Stimulated activated naive B cell treated with anti-CD40 and anti-IgM and Interleukin-4, amounts not matched to agents 10 μg/mL and 1 μg/mL and 100 μg/mL, for 72 hours (primary cell): ENCODE measurements around the gene NSG1.
"Not testable (repeated sequence)": the region's sequence is repeated elsewhere in the genome, so short reads cannot be mapped to it uniquely, and the experiment has no call there.

Experiments
- ATAC-seq, 2 donors: fragments of 150-1000 bp; cut with Tn5 transposase; replicated peaks; 2 replicates each; pipeline ENCODE4 v1.10.0; 2021; ENCODE audit warnings: moderate library complexity in 1 of 2
- DNase-seq: peaks from one replicate; pipeline ENCODE4 v3.0.0; 2021
- H3K27ac Mint-ChIP-seq: one replicate; pipeline ENCODE4 v1.8.0; 2022; ENCODE audit warnings: mild to moderate bottlenecking, mixed read lengths
- H3K27me3 Mint-ChIP-seq, 2 donors: one replicate each; pipeline ENCODE4 v1.8.0; 2022; ENCODE audit warnings: mixed read lengths in 2 of 2
- H3K36me3 Mint-ChIP-seq, 2 donors: one replicate each; pipeline ENCODE4 v1.8.0; 2022; ENCODE audit warnings: mixed read lengths in 2 of 2, mild to moderate bottlenecking in 1 of 2
- H3K4me1 Mint-ChIP-seq, 2 donors: one replicate each; pipeline ENCODE4 v1.8.0; 2022; ENCODE audit warnings: mixed read lengths in 2 of 2, mild to moderate bottlenecking in 1 of 2
- H3K4me3 Mint-ChIP-seq, 2 donors: one replicate each; pipeline ENCODE4 v1.8.0; 2022; ENCODE audit warnings: mild to moderate bottlenecking in 2 of 2, mixed read lengths in 2 of 2, moderate library complexity in 1 of 2
- H3K9me3 Mint-ChIP-seq, 2 donors: one replicate each; pipeline ENCODE4 v1.8.0; 2022; ENCODE audit warnings: mixed read lengths in 2 of 2, mild to moderate bottlenecking in 1 of 2

NSG1 gene, protein sequence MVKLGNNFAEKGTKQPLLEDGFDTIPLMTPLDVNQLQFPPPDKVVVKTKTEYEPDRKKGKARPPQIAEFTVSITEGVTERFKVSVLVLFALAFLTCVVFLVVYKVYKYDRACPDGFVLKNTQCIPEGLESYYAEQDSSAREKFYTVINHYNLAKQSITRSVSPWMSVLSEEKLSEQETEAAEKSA

DNA sequence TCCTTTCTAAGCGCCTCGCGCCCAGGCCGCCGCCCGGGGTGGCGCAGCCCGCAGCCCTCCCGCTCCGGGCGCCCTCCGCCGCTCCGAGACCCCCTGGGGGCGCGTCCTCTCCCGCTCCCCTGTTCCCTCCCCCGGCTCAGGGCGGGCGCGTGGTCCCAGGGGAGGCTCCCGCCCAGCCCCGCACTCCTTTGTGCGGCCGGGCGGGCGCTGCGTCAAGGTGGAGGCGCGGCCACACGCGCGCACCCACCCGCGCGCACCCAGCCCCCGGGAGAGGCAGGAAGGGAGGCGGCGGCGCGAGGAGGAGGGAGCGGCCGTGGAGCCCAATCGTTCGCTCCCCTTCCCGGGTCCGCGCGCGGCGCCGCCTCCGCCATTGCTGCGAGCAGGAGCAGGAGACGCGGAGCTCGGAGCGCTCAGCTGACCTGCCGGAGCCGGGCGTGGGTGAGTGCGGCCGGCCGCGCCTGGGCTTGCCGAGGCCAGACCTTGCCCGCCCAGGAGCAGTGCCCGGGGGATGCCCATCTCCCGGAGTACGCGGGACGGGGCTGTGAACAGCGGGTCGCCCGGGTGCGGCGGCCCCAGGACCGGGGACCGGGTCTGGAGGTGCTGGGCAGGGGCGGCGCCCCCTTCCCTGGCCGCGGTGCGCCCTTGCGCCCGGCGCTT is at the start of gene NSG1:
TSS of gene NSG1 (plus strand) at position 367 of the 657 bp plus-strand sequence. CDS start 528 bp downstream, outside the sequence.
- no peaks in the 10 kb centered on the region for H3K9me3 Mint-ChIP-seq
- ATAC-seq, result peak in 1 of 2 donors; percentile 18
- no peaks in the 10 kb centered on the region for H3K36me3 Mint-ChIP-seq
- H3K27me3 Mint-ChIP-seq, result peaks cover 65 to 85% of the 10 kb centered on the region in 2 donors
- no peak for DNase-seq
- peak within 1 kb of the TSS; percentile 66 to 79 for H3K4me3 Mint-ChIP-seq
- no peak within 1 kb of the TSS for H3K27ac Mint-ChIP-seq
- H3K4me1 Mint-ChIP-seq, result peaks cover 7 to 21% of the 10 kb centered on the region in 2 donors

DNA sequence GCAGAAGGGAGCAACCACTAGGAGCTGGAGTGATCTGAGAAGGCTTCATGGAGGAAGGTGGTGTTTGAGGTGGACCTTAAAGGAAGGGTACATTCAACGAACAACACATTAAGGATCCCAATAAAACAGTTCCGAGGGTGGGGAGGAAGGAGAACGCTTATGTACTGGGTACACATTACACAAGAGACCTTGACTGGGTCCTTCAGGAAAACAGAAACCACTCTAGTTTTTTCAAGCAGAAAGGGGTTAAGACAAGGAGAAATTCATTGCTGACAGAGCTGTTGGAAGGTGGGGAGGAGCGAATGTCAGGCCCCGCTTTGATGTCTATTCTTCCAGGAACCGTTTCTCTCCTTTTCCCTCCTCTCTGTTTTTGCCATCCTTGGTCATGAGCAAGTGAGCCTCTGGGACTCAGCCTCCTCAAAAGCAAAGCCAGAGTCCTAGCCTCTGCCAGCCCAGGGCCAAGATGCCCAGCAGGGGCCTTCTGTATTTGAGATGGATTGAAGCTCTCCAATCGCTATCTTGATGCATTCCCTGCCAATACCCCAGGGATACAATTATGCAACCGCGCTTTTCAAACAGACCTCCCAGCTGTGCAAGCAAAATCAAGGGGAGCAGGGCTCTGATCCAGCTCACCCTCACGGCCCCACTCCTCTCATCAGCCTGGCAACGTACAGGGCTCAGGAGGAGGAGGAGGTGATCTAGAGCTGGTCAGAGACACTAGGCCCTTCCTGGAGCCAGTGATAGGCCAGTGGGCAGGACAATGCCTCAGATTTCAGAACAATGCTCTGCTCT is 48.5 kb upstream of the NSG1 start:
- DNase-seq, result no peak
- no peak overlapping the region for H3K27ac Mint-ChIP-seq
- no peak overlapping the region for H3K4me3 Mint-ChIP-seq

DNA sequence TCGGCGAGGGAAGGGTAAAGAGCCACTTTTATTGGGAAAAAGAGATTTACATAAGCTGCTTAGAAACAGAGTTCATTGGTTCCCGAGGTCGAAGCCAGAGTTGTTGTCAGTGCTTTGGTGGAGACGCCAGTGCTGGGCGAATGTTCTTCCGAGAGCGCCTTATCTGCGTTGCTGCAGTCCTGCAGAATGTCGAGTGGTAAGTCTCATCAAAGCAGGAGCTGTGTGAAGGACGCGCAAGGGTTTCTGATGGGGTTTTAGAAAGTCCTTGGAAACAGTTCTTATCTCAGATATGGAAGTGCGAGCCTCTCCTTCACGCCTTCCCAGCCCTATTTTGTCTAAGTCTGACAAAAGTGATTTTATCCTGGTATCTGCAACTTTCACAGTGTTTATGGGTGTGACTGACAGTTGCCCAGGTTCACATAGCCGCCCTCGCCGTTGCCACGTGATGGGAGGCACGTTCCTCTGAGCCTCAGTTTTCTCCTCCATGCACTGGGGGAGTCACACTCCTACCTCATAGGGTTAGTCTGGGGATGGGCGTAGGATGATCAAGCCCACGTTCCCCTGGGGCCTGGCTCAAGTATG is 47.3 kb upstream of the NSG1 start:
- H3K9me3 Mint-ChIP-seq, result no peaks in the 10 kb centered on the region
- no peaks in the 10 kb centered on the region for H3K36me3 Mint-ChIP-seq
- peaks cover 11 to 17% of the 10 kb centered on the region in 2 donors for H3K27me3 Mint-ChIP-seq
- H3K4me1 Mint-ChIP-seq, result peaks cover 9% of the 10 kb centered on the region in 2 donors
- ATAC-seq (no peak), DNase-seq (no peak)
- H3K27ac Mint-ChIP-seq, result no peak overlapping the region
- H3K4me3 Mint-ChIP-seq, result no peak overlapping the region

More for the DNA sequence above, 48.5 kb upstream of the NSG1 start:
- no peaks in the 10 kb centered on the region for H3K36me3 Mint-ChIP-seq
- peaks cover 13 to 17% of the 10 kb centered on the region in 2 donors for H3K27me3 Mint-ChIP-seq
- no peak for ATAC-seq
- no peaks in the 10 kb centered on the region for H3K9me3 Mint-ChIP-seq
- peaks cover 4 to 7% of the 10 kb centered on the region in 2 donors for H3K4me1 Mint-ChIP-seq

DNA sequence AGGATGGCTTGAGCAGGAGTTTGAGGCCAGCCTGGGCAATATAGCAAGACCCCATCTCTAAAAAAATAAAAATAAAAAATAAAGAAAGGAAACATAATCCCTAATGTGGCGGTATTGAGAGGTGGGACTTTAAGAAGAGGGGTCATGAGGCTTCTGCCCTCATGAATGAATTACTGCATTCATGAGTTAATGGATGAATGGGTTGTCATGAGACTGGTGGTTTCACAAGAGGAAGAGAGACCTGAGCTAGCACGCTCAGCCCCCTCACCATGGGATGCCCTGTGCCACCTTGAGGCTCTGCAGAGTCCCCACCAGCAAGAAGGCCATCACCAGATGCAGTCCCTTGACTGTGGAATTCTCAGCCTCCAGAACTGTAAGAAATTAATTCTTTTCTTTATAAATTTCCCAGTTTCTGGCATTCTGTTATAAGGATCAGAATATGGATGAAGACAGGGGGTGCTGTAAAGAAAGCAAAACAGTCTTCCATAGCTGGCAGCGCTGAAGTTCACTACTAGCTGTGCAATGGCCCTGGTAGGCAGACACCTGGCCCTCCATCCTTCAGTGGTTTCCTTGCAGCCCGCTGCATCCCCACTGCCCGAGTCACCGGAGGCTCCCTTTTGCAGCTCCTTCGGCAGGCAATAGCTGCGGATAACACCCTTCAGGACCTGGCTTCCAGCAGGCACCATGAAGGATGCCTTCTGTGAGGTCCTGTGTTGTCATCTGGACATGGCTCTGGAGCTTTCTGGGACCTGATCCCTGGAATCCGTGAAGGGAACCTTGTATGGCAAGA is 44.8 kb upstream of the NSG1 start:
- peaks cover 12 to 14% of the 10 kb centered on the region in 2 donors for H3K27me3 Mint-ChIP-seq
- peaks cover 15 to 16% of the 10 kb centered on the region in 2 donors for H3K4me1 Mint-ChIP-seq
- ATAC-seq, result no peak
- no peaks in the 10 kb centered on the region for H3K36me3 Mint-ChIP-seq
- no peak for DNase-seq
- H3K27ac Mint-ChIP-seq, result no peak overlapping the region
- no peaks in the 10 kb centered on the region for H3K9me3 Mint-ChIP-seq
- no peak overlapping the region for H3K4me3 Mint-ChIP-seq

DNA sequence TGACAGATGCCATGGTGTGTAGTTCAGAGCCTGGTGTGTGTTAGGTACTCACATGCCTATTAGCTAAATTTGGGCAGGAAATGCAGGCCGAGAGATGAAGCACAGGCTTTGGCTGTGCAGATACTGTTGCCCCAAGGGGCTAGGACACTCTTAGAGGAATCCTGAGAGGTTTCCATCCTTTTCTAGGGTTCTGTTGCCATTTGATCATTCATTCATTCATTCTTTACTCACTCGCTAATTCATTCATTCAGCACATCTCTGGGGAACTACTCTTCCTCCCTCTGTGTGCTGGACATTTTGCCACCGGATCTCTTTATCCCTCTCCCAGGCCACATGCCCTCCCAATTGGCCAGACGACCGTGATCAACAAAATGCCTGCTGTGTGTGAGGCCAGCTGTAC is 43.9 kb upstream of the NSG1 start:
- no peak overlapping the region for H3K4me3 Mint-ChIP-seq
- ATAC-seq (no peak), DNase-seq (no peak)
- no peaks in the 10 kb centered on the region for H3K36me3 Mint-ChIP-seq
- peaks cover 15 to 16% of the 10 kb centered on the region in 2 donors for H3K4me1 Mint-ChIP-seq
- H3K9me3 Mint-ChIP-seq, result no peaks in the 10 kb centered on the region
- no peak overlapping the region for H3K27ac Mint-ChIP-seq
- H3K27me3 Mint-ChIP-seq, result peaks cover 9 to 15% of the 10 kb centered on the region in 2 donors

DNA sequence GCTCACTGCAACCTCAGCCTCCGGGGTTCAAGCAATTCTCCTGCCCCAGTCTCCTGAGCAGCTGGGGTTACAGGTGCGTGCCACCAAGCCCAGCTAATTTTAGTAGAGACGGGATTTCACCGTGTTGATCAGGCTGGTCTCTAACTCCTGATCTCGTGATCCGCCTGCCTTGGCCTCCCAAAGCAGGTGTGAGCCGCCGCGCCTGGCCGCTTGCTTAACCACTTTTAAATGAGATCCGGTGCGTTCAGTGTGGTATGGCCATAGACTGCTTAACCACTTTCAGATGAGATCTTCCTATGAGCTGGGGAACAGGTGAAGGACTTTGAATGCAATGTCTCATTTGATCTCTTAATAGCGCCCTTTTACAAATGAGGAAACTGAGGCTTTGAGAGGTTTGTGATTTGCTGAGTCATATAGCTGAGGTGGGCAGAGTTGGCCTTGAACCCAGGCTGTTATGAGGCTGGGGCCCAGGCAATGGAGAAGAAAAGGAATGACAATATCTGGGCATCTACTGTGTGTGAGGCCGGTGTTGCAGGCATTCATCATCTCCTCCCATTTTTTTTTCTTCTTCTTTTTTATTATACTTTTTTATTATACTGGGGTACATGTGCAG is 41.9 kb upstream of the NSG1 start:
- ATAC-seq (peak; percentile 91), DNase-seq (peak; percentile 54)
- H3K9me3 Mint-ChIP-seq, result peaks cover 0 to 1% of the 10 kb centered on the region in 2 donors
- peak overlapping the region; percentile 57 for H3K27ac Mint-ChIP-seq
- no peaks in the 10 kb centered on the region for H3K36me3 Mint-ChIP-seq
- H3K4me1 Mint-ChIP-seq, result peaks cover 20 to 21% of the 10 kb centered on the region in 2 donors
- H3K4me3 Mint-ChIP-seq, result peak overlapping the region; percentile 12 to 31
- H3K27me3 Mint-ChIP-seq, result peaks cover 15 to 26% of the 10 kb centered on the region in 2 donors

DNA sequence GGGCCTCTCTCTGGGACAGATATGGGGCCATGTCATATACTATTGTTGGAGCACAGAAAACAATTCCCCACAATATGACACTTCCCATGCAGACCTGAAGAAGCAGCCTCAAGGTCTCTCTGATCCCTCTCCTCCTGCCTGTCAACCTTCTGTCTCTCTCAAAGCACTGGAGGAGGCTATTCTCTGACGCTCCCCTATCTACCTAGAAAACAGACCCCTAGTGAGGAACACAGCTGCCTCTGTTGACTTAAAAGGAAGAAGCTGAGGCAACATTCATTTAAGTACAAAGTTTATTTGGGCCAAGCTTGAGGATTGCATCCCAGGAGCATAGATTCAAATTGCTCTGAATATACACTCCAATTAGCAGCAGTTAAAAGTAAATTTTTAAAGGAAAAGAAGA is 39.3 kb upstream of the NSG1 start:
- no peak for ATAC-seq
- Mint-ChIP-seq H3K4me3 (no peak overlapping the region), H3K27me3 (peaks cover 15 to 26% of the 10 kb centered on the region in 2 donors), H3K4me1 (peaks cover 17 to 20% of the 10 kb centered on the region in 2 donors), H3K36me3 (no peaks in the 10 kb centered on the region), H3K27ac (no peak overlapping the region), H3K9me3 (peaks cover 0 to 1% of the 10 kb centered on the region in 2 donors)
- no peak for DNase-seq

DNA sequence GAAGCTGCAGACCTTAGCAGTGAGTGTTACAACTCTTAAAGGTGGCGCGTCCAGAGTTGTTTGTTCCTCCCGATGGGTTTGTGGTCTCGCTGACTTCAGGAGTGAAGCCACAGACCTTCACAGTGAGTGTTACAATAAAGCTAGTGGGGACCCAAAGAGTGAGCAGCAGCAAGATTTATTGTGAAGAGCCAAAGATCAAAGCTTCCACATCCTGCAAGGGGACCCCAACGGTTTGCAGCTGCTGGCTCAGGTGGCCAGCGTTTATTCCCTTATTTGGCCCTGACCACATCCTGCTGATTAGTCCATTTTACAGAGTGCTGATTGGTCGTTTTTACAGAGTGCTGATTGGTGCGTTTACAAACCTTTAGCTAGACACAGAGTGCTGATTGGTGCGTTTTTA is 38.3 kb upstream of the NSG1 start:
- not testable (repeated sequence) for ATAC-seq, H3K27ac Mint-ChIP-seq, DNase-seq, H3K36me3 Mint-ChIP-seq, H3K4me3 Mint-ChIP-seq, H3K9me3 Mint-ChIP-seq
- peaks cover 17 to 20% of the 10 kb centered on the region in 2 donors for H3K4me1 Mint-ChIP-seq
- peaks cover 18 to 26% of the 10 kb centered on the region in 2 donors for H3K27me3 Mint-ChIP-seq

DNA sequence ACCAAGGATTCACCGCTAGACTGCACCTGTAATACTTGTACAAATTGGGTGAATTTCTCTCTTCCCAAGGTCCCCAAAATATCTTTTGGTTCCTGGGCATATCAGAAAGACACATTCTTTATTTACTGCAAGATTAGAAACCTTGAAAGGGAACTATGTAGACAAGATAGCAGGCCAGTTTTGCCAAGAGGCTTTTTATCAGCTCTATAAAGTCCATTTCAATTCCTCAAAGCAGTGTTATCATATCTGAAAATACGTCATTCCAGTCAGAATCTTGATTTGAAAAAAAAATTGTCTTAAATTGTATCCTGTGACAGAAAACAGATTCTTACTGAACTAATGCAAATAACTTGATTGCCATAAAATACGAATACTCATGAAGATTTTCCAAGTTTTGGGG is 37.0 kb upstream of the NSG1 start:
- peaks cover 18 to 31% of the 10 kb centered on the region in 2 donors for H3K27me3 Mint-ChIP-seq
- DNase-seq, result no peak
- H3K9me3 Mint-ChIP-seq, result peaks cover 0 to 1% of the 10 kb centered on the region in 2 donors
- no peak overlapping the region for H3K4me3 Mint-ChIP-seq
- H3K36me3 Mint-ChIP-seq, result no peaks in the 10 kb centered on the region
- no peak overlapping the region for H3K27ac Mint-ChIP-seq
- H3K4me1 Mint-ChIP-seq, result peaks cover 10 to 14% of the 10 kb centered on the region in 2 donors
- no peak for ATAC-seq

DNA sequence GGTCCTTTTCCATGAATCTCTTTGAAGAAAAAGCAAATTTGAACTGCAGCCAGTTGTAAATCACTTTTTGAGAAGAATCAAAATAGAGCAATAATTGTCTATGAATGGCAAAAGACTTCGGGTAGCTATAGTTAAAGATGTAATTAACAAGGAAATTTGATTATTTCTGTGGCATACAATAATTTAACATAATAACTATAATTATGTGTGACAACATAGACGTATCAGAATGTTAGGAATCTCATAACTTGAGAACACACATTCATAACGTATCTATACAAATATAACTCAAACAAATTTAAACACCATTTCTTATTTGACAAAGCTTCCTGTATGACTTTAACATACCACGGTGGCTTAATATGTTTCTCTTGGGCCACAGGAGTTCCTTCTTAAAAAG is 36.0 kb upstream of the NSG1 start:
- H3K36me3 Mint-ChIP-seq, result no peaks in the 10 kb centered on the region
- no peak overlapping the region for H3K27ac Mint-ChIP-seq
- no peak overlapping the region for H3K4me3 Mint-ChIP-seq
- no peak for DNase-seq
- peaks cover 5 to 6% of the 10 kb centered on the region in 2 donors for H3K4me1 Mint-ChIP-seq
- no peak for ATAC-seq
- peaks cover 22 to 38% of the 10 kb centered on the region in 2 donors for H3K27me3 Mint-ChIP-seq
- peaks cover 0 to 1% of the 10 kb centered on the region in 2 donors for H3K9me3 Mint-ChIP-seq

DNA sequence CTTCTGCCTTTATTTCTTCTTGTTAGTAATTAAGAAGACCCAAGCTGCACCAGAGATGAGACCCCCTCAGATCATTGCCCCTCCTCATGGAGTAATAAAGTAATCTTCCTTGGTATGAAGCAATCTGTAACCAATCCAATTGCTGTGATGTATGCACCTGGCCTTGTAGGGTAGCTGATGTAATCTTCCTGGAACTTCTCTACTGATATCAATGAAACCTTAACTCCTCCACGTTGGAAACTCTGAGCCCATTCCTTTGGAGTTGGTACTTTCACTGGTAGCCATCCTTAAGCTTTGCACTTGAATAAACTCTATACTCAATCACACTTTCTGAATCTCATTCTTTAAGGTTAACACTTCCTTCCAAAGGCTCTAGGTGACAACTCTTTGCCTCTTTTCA is 31.6 kb upstream of the NSG1 start:
- Mint-ChIP-seq H3K27ac (no peak overlapping the region), H3K9me3 (no peaks in the 10 kb centered on the region), H3K36me3 (no peaks in the 10 kb centered on the region), H3K27me3 (peaks cover 33 to 39% of the 10 kb centered on the region in 2 donors), H3K4me3 (no peak overlapping the region), H3K4me1 (no peaks in the 10 kb centered on the region)
- no peak for DNase-seq
- no peak for ATAC-seq

DNA sequence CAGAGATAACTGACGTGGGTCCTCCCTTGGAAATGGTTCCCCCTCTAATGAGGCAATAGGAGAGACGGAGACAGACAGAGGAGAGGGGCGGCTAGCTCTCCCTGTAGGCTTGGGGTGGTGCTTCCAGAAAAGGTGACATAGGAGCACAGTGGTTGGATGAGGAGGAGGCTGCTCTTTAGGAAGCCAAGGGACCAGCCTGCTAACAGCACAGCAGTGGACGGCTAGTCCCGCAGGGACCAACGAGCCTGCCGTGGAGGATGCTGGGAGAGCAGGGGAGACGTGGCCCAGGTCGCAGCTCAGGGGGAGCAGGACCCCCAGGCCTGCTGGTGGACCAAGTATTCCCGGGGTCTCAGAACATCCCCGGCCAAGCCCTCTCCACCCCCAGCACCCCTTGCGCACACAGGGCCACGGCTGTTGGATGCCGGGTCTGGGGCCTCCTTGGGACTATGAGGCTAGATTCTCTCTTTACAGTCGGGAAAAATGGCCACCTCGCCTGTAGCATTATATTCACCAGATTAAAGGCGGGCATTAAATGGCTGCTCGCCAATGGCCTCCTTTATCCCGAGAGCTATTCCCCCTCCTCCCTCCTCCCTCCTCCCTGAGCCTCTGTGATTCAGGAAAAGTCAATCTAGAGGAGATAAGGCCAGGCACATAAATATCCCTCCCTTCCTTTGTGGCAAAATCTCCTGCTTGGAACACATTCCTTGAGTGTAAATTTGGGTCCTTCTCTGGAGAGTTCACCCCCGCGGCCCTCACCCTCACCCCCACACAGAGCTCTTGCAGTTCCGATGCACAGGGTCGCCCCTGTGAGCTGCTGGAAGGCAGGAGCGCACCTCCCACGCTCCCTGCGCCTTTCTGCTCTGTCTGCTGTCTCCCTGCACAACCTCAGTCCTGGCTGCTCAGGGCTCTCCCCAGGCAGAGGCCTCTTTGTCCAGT is 30.5 kb upstream of the NSG1 start:
- Mint-ChIP-seq H3K27me3 (peaks cover 41 to 43% of the 10 kb centered on the region in 2 donors), H3K4me1 (no peaks in the 10 kb centered on the region), H3K27ac (no peak overlapping the region), H3K36me3 (no peaks in the 10 kb centered on the region), H3K4me3 (no peak overlapping the region), H3K9me3 (no peaks in the 10 kb centered on the region)
- no peak for DNase-seq
- ATAC-seq, result no peak
